GM19467 (cell line): ENCODE data around the gene FRMD1.

Experiments
- ATAC-seq: cut with Tn5 transposase; IDR thresholded peaks from one replicate; pipeline ENCODE4 v1.9.1; 2021; ENCODE audit warnings: mild to moderate bottlenecking, moderate library complexity; ENCODE audit not compliant: unreplicated experiment

FRMD1 gene

DNA sequence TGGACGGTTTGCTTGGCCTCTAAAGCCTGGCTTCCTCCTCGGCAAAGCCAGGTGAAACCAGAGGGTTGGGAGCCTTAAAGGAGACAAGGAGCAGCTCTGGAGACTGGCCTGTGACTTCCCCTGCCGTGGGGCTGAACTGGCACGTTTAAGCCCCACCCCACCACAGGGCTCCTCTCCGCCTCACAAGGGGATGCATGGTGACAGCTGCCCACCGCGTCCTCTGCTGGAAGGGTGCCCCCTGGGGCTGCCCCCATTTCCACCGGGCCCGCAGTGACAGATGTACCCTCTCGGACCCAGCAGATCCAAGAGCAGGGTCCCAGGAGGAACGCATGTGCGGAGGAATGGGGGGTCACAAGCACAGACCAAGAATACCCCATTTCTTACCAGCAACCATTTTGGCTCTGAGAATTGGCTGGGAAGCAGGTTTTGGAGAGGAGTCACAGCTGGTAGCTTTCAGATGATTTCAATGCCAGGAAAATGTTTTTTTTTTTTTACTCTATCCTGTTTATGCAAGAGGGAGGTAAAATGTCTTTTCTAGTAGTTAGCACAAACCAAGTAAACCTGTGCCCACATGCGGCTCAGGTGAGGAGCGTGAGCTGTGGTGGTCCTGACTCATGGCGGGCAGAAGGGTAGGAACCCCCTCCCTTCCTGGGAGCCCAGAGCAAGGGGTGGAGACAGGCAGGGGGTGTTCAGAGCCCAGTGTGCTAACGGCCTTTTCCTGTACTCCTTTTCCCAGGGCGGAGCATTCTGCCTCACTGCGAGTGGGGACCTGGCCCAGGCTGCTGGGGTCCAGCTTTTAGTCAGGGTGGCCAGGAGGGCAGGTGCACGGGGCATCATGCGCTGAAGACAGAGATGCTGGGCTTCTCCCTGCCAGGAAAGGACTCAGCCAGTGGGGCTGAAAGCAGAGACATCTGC, 33.0 kb downstream of the FRMD1 start:
- ATAC-seq, result no peak

DNA sequence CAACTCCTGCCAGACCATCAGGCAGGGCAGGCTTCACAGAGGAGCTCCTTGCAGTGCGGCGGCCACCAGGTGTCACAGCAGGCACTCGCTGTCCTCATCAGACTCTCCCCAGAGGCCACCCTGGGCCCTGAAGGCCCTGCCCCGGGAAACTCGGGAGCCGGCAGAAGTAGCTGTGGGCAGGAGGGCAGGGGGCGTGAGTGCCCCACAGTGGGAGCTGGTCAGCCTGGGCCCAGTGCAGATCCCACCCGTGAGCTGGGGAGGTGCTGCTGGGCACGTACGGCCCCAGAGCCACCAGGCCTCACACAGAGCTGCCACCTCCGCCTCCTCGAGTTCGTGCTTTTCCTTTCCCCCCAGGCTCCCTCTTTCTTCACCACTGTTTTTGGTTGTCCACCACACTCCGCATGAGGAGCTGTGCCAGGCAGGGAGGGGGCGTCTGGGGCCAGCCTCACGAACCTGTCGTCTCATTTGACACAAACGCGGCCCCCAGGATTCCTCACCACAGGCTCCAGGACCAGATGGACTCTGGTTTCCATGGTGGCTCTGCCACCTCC, 33.8 kb downstream of the FRMD1 start:
- ATAC-seq, result no peak

DNA sequence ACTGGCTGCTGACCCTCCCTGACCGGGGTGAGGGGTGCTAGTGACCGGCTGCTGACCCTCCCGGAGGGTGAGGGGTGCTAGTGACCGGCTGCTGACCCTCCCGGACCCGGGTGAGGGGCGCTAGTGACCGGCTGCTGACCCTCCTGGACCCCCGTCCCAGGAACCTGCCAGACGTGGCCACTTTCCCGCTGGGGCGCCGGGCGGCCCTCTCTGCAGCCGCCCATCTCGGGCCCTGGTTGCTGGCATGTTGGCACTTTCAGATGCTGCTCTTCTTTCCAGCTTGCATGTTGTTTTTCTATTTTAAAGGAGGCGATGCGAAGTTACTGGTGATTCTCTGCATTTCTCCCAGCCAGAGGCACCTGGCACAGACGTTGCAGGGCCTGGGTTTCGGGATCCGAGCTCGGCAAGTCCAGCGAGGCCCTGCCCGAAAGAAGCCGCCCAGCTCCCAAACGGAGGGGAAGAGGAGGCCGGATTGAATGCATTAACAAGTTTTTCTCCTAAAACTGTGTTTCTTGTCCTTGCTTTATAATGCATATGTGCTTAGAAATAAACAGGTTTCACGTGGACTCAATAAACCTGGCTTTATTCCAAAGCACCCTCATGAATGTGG, 34.4 kb downstream of the FRMD1 start:
- ATAC-seq, result no peak

DNA sequence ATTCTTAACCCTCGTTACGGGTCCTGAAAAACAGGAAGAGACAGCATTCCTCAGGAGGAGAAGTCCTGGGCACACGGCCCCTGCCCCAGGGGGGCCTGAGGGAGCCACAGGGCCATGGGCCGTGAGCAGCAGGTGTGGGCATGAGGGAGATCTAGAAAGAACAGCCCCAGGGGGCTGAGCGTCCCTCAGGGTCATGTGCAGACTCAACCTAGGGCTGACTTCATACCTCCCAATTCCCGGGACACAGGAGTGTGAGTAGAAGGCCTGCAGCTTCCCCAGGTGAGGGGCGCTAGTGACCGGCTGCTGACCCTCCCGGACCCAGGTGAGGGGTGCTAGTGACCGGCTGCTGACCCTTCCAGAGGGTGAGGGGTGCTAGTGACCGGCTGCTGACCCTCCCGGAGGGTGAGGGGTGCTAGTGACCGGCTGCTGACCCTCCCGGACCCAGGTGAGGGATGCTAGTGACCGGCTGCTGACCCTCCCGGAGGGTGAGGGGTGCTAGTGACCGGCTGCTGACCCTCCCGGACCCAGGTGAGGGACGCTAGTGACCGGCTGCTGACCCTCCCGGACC, 35.1 kb downstream of the FRMD1 start:
- ATAC-seq, result no peak

DNA sequence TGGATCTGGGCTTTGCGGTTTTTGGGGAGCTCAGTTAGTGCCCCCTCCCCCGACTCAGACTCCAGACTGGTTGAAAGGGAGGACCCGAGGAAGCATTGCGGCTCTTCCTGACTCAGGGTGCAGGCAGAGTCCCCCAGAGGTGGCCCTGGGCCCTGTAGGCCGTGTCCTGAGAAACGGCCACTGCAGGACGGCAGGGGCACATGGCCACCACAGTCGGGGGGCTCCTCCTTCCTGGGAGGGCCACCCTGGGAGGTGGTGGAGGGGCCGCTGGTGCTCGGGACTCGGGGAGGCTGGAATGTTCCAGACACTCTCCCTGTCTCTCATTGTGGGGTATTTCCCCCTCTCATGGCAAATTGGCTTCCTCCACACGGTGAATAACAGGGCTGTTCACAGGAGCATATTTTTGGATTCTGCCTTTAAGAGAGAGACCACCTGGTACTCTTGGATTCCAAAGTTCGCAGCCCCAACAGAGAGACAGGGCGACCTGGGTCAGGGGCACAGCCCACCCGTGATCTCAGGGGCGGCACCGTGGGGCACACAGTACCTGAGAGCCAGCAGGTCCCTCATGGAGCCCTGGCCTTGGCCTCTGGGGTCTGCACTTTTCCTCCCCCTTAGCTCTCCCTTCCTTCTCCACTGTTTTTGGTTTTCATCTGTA, 35.7 kb downstream of the FRMD1 start:
- ATAC-seq, result no peak

DNA sequence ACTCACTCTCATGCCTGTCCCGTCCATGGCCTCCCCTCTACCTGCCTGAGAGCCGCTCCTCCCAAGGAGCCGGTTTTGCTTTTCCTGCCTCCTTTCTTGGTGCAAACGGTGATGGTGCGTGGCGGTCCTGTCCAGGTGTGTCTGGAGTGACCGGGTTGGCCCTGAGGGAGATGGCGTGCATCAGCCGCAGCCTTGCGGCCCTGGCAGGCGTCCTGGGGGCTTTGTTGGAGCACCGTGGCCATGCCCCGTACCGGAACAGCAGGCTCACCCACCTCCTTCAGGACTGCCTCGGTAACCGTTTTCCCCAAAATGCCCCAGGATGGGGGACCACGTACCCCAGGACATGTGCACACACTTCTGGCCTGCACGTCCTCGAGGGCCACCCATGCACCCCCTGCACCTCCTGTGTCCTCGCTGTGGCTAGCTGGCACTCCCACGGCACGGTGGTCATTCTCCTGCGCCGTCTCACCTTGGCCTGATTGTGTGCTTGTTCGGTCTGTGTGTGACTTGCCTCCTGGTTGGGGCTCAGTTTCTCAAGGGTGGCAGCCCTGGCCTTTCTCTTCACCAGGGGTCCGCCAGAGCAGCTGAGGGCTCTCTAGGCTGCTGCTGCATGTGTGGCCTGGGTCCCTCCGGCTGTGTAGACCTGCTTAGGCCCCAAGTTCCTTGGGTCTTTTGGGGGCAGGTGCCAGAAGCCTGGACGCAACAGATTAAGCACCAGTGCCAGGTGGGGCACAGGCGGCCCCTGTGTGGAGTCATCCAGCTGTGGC, 36.4 kb downstream of the FRMD1 start:
- ATAC-seq, result no peak

DNA sequence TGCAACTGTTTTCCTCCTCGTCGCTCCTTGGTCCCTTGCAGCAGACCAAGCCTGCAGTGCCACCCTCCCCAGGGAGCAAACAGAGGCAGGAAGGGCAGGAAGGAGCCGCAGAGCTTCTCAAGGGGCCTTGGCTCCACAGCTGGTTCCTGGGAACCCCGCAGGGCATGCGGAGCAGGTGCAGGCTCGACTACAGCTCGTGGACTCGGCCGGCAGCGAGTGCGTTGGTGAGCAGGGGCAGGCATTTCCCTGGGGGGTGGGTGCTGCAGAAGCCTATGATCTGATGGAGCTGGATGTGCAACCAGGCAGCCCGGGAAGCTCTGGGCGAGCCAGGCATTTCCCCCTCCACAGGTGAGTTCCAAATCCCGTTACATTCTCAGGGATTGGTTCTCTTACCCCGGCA, 37.1 kb downstream of the FRMD1 start:
- ATAC-seq, result no peak

DNA sequence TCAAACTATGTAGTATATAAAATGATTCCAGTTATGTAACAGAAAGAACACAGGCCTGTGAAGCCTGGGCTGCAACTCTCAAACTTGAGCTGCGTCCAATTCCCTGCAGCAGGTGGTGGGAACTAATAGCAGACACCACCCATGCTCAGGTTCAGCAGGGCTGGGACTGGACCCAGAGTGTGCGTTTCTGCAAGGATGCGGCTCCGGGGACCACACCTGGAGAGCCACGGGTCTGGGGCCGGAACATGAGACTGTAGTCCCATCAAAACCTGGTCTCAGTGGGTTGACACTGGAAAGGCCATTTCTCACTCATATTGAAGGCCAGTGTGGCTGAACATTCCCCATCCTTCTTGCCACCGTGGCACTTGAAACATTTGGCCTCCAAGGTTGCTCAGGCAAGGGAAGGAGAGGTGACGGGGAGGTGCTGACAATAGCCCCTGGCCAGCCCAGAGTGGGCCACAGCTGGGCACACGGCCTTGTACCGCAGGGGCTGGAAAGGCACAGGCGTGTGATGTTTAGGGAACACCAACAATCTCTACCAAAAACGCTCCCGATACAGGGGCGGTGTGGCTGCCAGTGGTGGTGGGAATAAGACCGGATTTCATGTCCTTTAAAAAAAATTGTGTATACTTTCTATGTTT, 38.0 kb downstream of the FRMD1 start:
- ATAC-seq, result no peak

DNA sequence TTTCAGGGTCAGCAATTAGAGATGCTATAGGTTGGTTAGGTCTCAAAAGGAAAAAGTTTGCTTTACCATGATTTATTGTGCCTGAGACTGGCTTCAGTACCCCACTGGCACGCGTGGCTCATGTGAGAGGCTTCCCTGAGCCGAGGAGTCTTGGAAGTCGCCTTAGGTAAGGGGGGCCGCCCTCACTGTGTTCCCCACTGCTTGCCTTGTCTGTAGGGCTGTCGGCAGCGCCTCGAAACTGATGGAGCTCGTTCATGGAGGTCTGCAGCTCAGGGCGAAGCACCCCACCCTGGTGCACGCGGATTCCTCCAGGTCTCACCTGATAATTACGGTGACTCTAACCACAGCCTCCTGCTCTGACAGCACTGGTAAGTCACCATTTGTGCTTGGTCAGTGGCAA, 39.2 kb downstream of the FRMD1 start:
- no peak for ATAC-seq

DNA sequence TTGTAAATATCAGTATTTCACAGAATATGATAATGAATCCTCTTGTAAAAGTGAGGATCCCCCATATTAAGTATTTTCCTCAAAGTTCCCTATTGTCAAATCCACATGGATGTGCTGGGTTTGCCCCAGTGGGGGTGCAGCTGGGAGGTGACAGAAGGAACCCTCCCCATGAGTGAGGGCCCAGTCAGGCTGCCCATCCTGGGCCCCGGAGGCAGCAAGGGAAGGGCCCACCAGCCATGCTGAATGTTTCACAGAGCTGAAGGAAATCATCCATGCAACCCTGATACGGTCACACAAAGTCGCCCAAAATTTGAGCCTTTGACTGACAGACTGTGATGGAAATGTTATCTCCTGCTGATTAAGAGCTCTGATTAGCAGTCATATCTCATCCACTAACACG, 39.7 kb downstream of the FRMD1 start:
- ATAC-seq, result no peak

DNA sequence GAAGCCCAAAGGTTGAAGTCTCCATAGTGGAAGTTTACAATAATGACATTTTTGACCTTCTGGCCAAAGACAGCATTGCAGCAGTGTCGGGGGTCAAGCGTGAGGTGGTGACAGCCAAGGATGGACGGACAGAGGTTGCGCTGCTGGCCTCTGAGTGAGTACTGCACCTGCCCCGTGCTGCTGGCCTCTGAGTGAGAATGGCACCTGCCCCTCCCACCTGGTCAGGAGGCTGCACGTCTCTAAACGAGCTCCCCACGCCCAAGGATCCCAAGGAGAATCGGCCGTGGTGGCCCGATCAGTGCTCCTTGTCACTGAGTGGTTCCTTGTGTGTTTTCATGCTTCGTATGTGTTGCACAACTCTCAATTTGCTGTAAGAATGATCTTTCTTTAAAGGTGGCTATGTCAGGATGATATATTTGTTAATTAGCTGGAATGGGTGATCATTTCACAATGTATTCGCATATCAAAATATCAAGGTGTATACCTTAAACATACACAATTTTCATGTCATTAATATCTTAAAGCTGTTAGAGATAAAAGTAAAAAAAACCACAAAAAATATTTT, 40.4 kb downstream of the FRMD1 start:
- no peak for ATAC-seq

DNA sequence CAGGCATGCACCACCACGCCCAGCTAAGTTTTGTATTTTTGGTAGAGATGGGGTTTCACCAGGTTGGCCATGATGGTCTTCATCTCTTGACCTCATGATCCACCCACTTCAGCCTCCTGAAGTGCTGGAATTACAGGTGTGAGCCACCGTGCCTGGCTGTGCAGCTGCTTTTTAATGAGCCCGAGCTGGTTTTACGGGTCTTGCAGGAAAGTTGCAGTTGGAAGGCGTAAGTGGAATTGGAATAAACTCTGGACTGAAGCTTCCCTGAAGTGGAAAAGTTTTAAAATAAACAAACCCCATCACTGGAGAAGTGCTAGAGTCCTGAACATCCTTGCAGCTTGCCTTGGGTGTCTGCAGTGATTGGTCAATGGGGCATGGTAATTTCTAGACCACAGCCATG, 41.2 kb downstream of the FRMD1 start:
- ATAC-seq, result no peak

DNA sequence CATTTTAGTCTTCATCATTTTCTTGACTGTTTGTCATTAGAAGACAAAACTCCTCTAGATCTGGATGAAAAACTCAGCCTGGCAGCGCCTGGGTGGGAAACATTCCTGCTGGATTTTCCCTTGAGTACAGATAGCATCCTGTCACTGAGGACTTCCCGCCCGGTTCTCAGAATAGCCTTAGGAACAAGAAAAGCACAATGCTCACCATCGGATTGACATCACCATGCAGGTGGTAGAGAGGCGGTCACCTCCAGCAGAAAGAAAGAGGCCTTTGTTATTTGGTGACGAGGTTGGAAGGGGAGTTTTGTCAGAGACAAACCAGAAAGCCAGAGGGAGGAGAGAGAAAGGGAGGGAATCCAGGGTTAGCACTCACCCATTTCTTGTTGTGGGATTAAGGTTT, 41.8 kb downstream of the FRMD1 start:
- ATAC-seq, result no peak

DNA sequence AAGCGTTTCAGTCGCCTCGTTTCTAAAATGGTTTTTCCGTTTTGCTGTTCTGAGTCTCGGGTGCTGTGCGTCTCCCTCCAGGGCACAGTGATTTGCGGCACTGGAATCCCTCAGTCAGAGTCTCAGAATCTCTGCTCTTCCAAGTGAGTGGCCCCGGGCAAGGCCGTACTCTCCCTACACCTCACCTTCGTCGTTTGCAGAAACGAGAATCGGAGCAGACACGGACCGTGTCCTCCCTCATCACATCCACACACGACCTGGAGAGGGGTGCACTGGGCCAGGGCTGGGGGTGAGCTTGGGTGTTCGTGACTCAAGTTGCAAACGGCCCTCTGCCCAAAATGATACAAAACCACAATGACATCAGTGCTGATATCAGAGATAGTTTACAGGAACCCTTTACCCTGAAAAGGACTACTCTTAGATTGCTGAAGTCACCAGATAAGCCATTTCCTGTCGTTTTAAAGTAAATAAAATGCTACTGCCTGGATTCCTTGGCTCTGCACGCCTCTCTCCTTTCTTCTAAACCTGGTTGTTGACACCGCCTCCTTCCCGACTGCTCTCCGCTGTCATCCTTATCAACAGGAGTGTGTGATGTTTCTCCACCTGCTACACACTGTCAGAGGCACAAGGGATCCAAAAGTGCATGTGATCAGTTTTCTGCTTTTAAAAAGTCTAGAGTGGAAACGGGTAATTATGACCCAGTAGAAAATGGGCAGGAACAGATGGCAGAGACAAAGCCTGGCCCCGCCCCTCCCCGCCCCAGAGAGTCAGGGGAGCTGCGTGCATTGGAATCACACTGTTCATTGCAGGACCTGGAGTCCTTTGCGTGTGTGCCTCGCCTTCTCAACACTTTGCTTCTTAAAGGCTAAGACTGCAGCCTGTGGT, 43.1 kb downstream of the FRMD1 start:
- ATAC-seq, result no peak

DNA sequence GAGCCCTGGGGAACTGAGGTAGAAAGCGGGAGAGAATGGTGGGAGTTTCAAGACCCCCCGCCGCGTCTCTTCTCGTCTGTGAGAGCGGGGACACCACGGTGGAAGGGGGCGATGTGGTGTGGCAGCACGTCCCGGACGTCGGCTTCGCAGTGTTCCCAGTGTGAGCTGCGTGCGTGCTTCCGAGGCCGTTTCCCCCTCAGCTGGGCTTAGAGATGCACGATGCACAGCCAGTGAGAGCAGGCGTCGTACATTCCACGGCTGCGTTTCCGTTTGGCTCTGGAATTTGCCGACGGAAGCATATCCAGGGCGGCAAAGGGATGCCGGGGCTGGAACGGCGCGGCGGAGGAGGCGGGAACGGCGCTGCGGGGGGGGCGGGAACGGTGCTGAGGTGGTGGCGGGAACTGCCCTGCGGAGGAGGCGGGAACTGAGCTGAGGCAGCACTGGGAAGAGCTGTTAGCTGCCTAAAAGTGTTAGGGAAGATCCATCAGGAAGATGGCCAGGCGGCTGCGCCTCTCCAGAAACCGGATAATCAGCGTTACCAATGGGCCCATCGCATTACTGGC, 43.8 kb downstream of the FRMD1 start:
- ATAC-seq, result no peak

DNA sequence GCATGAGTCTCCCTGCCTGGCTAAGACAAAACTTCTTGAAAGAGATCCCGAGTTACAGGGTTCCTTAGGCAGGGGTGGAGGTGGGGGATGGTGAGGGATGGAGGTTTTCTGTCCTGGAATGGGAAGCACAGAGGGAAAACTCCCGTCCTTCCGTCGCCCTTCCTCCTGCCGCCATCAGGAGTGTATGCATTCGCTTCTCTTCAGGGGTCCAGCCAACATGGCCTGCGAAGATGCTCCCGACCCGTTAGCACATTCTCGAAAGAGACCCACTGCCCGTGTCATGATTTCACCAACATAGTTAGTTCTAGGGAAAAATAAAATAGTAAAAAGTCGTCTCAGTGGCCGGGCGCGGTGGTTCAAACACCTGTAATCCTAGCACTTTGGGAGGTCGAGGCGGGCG, 44.5 kb downstream of the FRMD1 start:
- ATAC-seq, result no peak

DNA sequence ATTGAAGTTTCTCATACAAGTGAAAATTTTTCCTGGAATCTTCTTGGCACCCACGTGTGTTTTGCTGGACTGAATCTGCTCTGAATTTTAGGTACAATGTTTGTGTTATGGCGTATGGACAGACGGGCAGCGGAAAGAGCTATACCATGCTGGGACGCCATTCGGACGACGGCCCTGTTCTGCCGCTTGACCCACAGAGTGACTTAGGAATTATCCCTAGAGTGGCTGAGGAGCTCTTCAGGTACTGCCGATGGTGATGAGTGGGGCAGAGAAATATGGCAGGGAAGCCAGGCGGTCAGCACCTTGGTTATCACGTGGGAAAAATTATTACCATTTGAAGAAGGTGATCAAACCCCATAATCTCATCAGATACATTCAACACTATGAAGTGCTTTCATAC, 45.2 kb downstream of the FRMD1 start:
- no peak for ATAC-seq

DNA sequence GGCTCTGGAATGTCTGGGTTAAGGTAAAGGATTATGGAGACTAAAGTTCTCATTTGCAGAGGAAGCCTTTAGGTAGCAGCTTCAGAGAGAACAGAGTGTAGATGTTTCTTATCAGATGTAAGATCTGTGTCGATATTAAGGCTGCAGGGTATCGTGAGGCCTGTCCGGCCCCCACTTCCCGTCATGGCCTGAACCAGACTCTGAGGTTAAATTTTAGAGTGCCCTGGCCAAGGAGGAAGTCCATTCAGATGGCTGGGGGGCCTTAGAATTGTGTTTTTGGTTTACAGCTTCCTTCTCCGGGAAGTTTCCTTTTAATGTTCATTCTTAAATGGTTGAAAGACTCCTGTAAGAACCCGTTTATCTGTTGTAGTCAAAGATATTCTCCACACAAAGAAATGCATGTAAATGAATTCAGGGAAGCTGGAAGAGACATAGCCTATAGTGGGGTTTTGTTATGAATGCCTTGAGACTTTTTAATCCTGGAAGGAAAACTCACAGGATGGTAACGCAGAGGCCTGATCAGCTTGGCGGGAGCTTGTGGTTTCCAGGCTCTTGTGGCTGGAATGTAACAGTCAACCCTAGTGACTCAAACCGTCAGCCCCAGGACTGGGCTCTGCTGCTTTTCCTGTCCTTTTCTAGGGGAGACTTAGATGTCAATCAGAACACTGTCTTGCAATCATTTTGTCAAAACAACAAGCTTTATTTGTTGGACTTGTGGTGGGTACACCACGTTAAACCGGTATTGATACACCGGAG, 46.8 kb downstream of the FRMD1 start:
- no peak for ATAC-seq
